Stimulated activated CD4-positive, alpha-beta T cell treated with anti-CD3 and anti-CD28 coated beads, TNF-alpha, amount 100 ng/mL, for 48 hours (primary cell): ENCODE measurements around the gene DPP10.

Experiments used
- DNase-seq, 3 donors: peaks; one replicate each; pipeline ENCODE4 v3.0.0-alpha.2; 2020; ENCODE audit warnings: low read depth in 3 of 3

Gene DPP10

GRCh38 chr2:115694651-115695050, 1252.2 kb downstream of the DPP10 start:
- DNase-seq: no peak

DNA sequence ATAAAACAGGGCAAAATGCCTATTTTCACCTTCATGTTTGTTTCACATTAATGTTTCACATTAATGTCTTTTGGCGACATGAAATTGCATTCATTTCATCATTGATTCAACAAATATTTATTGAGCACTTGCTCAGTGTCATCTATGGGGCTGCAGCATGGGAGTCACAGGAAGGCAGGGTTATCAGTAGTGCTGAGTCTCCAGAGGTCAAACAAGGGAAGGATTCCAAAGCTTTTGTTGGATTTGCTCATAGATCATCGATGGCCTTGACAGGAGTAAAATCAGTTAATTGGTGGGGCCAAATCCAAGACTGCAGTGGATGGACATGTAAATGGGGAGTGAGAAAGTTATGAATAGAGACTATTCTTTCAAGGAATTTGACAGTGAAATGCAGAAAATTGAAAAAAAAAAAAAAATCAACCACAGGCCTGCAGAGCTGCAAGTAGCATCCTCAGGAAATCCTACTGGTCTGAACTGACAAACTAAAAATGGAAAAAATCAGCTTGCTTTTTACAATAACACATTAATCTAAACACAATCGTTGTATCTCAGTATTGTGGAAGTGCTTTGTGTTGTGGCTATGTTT, 1290.8 kb downstream of the DPP10 start:
- DNase-seq: no peak

GRCh38 chr2:115738111-115738510, 1295.7 kb downstream of the DPP10 start:
- no peak for DNase-seq

- DNase-seq: no peak
These were observed 1297.1 kb downstream of the DPP10 start for GRCh38 chr2:115739574-115739973.

DNA sequence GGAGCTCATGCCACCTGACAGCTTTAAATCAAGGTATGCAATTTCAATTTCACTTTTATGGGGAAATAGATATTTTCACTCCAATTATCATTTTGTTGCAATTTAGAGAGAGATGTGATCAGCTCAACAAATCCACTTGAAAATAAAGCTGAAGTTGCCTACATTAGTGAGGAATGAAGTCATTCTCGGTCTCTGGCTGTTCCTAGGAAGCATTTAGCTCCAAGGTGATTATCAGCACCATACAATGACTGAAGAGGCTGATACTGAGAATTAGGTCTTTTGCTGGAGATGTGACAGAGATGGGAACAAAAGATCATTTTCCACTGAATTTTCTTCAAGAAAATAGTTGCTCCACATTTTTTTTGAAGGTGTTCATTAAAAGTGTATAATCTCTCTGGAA, 1303.7 kb downstream of the DPP10 start:
- DNase-seq: no peak

DNA sequence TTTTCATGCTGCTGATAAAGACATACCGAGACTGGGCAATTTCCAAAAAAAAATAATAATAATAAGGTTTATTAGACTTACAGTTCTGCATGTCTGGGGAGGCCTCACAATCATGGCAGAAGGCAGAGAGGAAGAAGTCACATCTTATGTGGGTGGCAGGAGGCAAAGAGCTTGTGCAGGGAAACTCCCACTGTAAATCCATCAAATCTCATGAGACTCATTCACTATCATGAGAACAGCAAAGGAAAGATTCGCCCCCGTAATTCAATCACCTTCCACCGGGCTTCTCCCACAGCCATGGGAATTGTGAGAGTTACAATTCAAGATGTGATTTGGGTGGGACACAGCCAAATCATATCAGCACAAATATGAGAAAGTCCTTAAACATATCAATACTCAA, 1314.8 kb downstream of the DPP10 start:
- DNase-seq: no peak

DNA sequence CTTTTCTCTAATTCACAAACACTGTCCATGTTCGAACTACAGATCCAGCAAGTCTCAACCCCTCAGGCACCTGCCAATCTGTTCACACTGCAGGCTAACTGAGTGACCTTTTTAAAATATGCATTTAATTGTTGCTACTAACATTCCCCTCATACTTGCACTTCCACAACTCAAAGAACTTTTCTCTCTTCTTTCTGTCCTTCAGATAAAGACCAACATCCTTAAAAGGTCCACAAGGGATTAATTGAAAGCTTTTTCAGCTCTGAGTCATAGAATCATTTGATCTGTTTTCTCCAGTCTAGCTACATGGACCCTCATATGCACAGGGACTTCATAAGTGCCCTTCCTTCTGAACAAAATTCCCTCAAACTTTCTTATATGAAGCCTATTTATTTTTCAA, 1321.2 kb downstream of the DPP10 start:
- DNase-seq: no peak

GRCh38 chr2:115771516-115771915, 1329.1 kb downstream of the DPP10 start:
- DNase-seq: no peak

- DNase-seq: no peak
These were observed 1331.9 kb downstream of the DPP10 start for GRCh38 chr2:115774361-115774760.

DNA sequence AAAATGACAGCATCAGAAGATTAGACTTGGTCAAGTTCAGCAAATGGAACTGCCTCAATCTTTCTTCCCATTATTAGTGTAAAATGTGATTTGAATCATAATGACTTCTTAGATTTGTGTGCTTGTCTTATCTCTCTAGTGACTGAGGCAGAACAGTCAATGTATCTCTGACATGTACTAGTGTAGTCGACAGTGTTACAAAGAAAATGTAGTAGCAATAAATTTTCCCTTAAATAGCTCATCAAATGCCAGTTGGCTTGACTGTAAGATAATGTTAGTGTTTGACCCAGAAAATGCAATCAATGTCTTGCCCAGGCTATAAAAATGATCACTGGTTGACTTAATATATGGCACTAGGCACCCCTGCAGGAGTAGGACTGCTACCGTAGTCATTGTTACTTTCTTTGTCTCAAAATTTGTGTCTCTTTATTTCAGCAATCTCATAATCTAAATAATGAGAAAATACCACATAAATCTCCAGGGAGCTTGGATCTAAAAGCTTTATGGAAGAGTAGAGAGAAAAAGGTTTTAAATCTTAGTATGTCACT, 1336.7 kb downstream of the DPP10 start:
- DNase-seq: no peak

DNA sequence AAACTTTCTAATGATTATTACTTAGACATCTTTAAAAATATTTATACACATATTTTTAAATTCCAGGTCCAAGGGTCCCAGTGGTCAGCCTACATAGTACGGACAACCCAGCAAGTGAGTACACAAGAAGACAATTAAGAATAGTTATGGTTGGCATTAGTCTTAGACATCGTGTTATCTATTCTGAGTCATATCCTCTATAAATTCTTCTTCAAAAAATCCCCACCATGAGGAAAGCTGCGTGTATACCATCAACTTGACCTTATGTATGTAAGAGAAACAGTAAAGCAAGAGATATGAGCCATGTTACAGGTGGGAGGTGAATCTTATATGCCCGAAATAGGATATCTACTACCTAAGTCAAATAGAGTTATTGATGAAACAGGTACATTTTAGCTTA, 1339.8 kb downstream of the DPP10 start:
- no peak for DNase-seq

GRCh38 chr2:115796078-115796477, 1353.6 kb downstream of the DPP10 start:
- DNase-seq: no peak

DNA sequence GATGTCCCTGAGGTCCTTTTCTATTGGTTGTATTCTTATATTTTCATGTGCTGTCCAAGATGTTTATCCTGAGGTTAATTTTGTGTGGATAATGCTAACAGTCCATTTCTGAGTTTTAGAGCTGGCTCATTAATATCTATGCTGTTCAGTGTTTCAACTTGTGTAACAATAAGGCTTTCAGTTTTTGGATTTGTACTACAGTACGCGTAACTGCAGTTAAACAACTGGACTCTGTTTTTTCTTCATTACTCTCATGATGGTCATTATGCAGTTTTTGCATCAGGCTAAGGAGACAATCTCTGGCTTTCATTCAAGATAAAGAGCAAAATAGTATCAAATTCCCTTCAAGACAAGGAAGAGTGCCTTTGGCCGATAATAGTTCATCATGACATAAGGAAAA, 1364.8 kb downstream of the DPP10 start:
- no peak for DNase-seq

DNA sequence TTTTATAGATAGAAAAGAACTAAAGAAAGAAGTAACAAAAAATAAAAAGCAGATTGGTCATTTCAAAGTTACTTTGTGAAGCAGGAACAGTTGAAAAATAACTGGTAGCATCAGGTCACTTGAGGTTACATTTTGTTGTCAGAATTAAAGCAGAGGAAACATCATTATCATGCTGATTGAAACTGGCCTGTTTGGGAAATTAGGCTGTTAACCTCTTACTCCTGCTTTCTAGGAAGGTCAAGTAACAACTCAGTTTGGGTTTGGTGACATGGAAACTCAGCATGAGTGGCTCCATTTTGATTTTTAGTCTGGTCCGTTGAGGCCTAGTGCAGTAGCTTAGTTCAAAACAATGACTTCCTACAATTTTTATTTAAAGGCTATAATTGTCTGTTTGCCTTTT, 1383.5 kb downstream of the DPP10 start:
- DNase-seq: no peak

GRCh38 chr2:115833196-115833595, 1390.8 kb downstream of the DPP10 start:
- DNase-seq: no peak

DNA sequence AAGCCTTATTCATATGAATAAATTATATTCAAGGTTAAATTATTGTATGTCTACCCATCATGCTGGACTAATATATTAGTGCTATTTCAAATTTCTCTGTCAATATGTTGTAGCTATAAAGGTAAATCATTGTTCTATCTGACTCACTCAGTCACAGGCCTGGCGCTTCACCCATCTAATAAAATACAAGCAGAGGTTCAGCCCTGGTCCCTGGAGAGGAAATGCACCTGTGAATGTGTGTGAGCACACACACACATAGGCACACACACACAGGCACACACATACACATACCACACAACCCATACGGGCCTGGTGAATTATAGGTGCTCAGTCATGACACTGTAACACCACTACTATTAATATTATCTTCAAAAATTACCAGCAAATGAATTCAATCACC, 1396.1 kb downstream of the DPP10 start:
- no peak for DNase-seq

DNA sequence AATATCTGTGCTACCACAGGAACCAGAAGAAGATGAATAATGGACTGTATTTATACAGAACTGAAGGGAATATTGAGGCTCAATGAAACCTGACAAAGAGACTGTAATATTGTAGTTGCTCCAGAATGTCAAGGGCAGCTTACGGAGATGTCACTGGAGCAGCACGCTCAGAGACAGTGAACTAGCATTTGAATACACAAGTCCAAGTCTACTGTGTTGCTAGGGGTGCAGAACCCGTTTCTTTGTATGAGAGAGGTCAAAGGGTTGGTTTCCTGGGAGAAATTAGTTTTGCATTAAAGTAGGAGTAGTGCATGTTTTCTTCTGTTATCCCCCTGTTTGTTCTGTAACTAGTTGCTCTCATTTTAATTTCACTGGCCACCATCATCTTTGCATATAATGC, 1399.9 kb downstream of the DPP10 start:
- no peak for DNase-seq

- no peak for DNase-seq
These were observed 1405.8 kb downstream of the DPP10 start for GRCh38 chr2:115848192-115848591.

DNA sequence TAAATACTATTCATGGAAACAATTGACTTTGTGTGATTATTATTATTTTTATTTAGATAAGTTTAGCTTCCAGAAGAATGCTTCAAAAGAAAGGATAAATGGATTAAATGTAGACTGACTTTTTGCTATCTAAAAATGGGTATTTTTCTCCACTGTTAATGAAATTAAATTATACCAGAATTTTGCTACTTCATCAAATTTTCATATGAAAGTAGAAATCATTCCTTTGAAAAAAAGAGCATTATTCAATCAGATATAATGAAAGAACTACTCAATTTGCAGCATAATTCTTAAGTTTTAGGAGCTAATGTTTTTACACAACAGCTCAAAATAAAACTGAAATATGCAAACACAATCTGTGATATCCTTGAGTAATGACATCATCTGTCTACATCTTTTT, 1424.6 kb downstream of the DPP10 start:
- DNase-seq: no peak

DNA sequence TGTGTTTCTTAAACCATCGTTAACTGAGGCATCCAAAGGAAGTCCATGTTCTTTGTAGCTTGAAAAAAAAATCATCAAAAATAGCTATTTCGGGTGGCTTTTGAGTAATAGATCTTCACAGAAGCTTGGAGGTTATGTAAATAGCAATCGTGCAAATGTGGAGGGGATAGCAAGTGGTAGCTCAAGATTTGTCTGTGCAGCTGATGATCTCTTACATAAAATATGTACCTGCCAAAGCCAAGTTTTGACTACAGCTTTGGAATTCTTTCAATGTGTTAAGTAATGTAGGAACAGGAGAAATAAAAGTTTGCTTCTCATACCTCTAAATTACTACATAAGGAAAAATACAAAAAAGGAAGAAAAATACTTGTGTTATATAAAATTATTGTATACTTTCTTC, 1432.0 kb downstream of the DPP10 start:
- DNase-seq: no peak

- no peak for DNase-seq
These were observed 1438.1 kb downstream of the DPP10 start for GRCh38 chr2:115880558-115880957.

DNA sequence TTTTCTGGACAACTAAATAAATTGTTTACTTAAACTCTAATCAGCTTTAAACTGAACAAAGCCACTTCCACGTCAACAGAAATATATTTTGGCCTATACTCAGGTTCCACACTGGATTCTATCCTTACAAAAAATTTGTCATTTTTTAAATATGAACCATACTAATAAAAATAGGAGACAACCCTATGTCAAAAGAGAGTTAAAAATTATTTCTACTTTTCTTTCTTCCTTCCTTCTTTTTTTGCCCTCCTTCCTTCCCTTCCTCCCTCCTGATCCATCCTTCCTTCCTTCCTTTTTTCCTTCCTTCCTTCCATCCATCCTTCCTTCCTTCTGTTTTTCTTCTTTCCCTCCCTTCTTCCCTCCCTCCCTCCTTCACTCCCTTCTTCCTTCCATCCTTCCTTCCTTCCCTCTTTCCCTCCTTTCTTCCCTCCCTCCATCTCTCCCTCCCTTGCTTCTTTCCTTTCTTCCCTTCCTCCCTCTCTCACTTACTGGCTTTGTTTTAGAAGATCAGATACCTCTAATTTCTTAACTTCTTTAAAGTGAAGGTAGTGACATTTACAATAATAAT, 1444.9 kb downstream of the DPP10 start:
- no peak for DNase-seq
